Activated naive CD8-positive, alpha-beta T cell treated with anti-CD3 and anti-CD28 coated beads for 36 hours (primary cell): Measurements from ENCODE around the gene PDGFRB. TPM values are rescaled to one million over a fixed set of nuclear protein-coding genes. Genes with fewer than 3 reads are reported as not detected.

ENCODE experiments used
- DNase-seq: peaks from one replicate; pipeline ENCODE4 v3.0.0; 2021
- H3K27ac Mint-ChIP-seq: one replicate; pipeline ENCODE4 v1.8.0; 2022; ENCODE audit warnings: mild to moderate bottlenecking, moderate library complexity, mixed read lengths
- H3K27me3 Mint-ChIP-seq: one replicate; pipeline ENCODE4 v1.8.0; 2022; ENCODE audit warnings: mild to moderate bottlenecking, mixed read lengths
- H3K36me3 Mint-ChIP-seq: one replicate; pipeline ENCODE4 v1.8.0; 2021; ENCODE audit warnings: mild to moderate bottlenecking, mixed read lengths
- H3K4me1 Mint-ChIP-seq: one replicate; pipeline ENCODE4 v1.8.0; 2021; ENCODE audit warnings: mixed read lengths
- H3K4me3 Mint-ChIP-seq: one replicate; pipeline ENCODE4 v1.8.0; 2022; ENCODE audit warnings: mild to moderate bottlenecking, moderate library complexity, mixed read lengths
- H3K9me3 Mint-ChIP-seq: one replicate; pipeline ENCODE4 v1.8.0; 2022; ENCODE audit warnings: mixed read lengths
- total RNA-seq, 2 experiments: library from RNA; stranded (reverse); gene quantifications; one replicate each; pipeline ENCODE4 v1.2.3, GENCODE V29; 2021

The PDGFRB gene
- total RNA-seq, 2 experiments from 2014 or later = 1.1 to 1.5 TPM

DNA sequence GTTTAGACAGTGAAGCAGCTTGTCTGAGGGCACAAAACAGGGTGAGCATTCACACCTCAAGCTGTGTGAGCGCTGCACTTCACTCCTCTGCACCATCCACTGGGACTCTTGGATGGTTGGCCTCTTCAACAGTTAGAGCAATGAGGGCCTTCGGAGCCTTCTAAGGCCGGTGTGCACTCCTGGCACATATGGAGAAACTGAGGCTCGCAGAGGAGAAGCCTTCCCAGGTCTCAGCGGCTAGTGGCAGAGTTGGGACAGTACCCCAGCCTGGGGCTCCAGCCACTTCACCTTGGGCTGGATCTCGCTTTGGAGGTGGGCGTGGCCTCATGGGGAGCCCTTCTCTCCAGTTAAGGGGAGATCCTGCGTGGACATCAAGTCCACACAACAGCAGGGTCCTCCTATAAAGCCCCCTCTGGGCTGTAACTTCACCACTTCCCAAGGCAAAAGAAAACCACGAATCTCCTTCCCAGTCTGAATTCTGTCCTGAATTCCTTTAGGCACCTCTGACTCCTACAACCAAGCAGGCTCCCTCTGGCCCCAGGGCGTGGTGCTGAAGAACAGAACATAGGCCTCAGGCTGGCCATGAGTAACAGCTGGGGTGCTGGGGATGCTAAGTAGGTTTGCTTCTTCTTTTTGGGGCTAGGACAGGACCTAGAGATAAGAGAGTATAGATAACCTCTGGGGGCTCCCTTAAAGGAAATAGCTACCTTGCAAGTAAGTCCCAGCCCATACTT, 38.8 kb downstream of the PDGFRB start:
- Mint-ChIP-seq H3K27ac (no peak overlapping the region), H3K9me3 (no peaks in the 10 kb centered on the region), H3K27me3 (no peaks in the 10 kb centered on the region), H3K4me3 (no peak overlapping the region), H3K36me3 (no peaks in the 10 kb centered on the region), H3K4me1 (no peaks in the 10 kb centered on the region)
- no peak for DNase-seq

- H3K27me3 Mint-ChIP-seq = no peaks in the 10 kb centered on the region
- no peak overlapping the region for H3K4me3 Mint-ChIP-seq
- no peaks in the 10 kb centered on the region for H3K36me3 Mint-ChIP-seq
- DNase-seq = no peak
- H3K4me1 Mint-ChIP-seq = no peaks in the 10 kb centered on the region
- H3K9me3 Mint-ChIP-seq = no peaks in the 10 kb centered on the region
- H3K27ac Mint-ChIP-seq = no peak overlapping the region
Observed at GRCh38 chr5:150114773-150115408, 40.8 kb downstream of the PDGFRB start.

- Mint-ChIP-seq H3K27me3 (no peaks in the 10 kb centered on the region), H3K4me1 (no peaks in the 10 kb centered on the region), H3K4me3 (no peak overlapping the region), H3K36me3 (no peaks in the 10 kb centered on the region), H3K27ac (no peak overlapping the region), H3K9me3 (no peaks in the 10 kb centered on the region)
- DNase-seq = no peak
Observed at GRCh38 chr5:150114102-150114641, 41.5 kb downstream of the PDGFRB start.

DNA sequence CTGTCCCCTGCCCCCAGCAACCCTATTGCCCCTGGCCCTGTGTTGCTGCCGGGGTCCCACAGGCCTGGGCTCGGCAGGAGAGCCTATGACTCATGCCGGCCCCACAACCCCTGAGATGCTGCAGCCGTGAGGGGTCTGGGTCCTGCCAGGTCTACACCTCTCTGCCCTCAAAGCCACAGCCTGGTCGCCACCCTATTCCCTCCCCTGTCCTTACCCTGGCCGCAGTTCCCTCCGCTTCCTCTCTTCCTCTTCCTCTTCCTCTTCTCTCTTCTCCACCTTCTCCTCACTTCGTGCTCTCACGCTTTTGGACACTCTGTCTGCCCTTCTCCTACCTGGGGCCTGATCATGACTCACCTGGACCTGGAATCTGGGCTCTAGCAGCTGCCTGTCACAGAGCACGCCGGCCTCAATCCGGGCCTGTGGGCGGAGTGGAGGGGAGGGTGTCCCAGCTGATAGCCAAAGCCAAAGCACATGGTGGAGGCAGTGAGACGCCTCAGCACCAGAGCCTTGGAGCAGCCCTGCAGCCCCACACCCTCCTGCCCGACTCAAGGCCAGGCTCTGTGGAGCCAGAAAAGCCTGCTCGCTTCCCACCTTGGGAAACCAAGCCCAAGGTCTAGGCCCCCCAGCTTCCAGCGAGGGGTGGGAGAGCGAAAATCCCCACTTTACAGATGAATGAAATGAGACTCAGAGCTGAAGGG, 42.4 kb downstream of the PDGFRB start:
- no peaks in the 10 kb centered on the region for H3K9me3 Mint-ChIP-seq
- H3K27ac Mint-ChIP-seq = no peak overlapping the region
- no peak overlapping the region for H3K4me3 Mint-ChIP-seq
- H3K27me3 Mint-ChIP-seq = no peaks in the 10 kb centered on the region
- DNase-seq = no peak
- no peaks in the 10 kb centered on the region for H3K36me3 Mint-ChIP-seq
- no peaks in the 10 kb centered on the region for H3K4me1 Mint-ChIP-seq

DNA sequence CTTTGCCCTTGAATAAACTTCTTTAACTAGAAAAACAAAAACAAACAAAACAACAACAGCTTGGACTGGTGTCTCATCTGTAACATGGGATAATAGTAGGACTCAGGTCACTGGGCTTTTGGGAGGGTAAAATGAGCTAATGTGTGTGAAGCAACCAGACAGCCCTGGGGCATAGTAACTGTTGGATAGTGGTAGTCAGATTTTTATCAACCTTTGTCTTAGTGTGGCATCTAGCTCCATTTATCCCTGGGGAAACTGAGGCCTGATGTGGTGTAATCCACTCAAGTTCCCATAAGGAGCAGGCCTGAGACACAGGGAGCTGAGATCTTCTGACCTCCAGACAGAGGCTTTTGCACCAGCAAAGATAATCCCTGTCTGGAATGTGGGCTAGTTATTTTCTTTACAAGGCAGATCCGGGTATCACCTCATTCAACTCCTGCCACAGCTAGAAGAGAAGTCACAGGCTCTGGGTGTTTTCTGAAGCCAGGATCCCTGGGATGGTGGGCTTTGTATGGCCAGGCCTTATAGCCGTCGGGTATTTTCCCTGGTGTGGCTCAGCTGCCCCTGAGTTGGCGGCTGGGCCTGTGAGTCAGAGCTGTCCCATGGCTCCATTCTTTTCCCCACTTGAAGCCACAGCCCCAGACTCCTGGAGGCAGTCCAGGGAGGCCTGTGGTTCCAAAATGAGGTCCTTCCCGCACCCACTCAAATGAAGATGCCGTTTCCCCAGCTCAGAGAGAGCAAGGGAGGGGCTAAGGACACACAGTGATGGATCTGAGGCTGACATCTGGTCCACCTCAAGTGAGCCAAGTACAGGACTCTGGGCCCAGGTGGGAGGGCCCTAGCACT, 43.2 kb downstream of the PDGFRB start:
- Mint-ChIP-seq H3K4me3 (no peak overlapping the region), H3K27ac (no peak overlapping the region), H3K4me1 (no peaks in the 10 kb centered on the region), H3K27me3 (no peaks in the 10 kb centered on the region), H3K36me3 (no peaks in the 10 kb centered on the region), H3K9me3 (no peaks in the 10 kb centered on the region)
- no peak for DNase-seq

- no peak overlapping the region for H3K27ac Mint-ChIP-seq
- no peaks in the 10 kb centered on the region for H3K4me1 Mint-ChIP-seq
- DNase-seq = no peak
- H3K27me3 Mint-ChIP-seq = no peaks in the 10 kb centered on the region
- no peaks in the 10 kb centered on the region for H3K9me3 Mint-ChIP-seq
- no peak overlapping the region for H3K4me3 Mint-ChIP-seq
- no peaks in the 10 kb centered on the region for H3K36me3 Mint-ChIP-seq
Observed at GRCh38 chr5:150111122-150111521, 44.5 kb downstream of the PDGFRB start.

GRCh38 chr5:150109921-150110320, 45.7 kb downstream of the PDGFRB start:
- no peaks in the 10 kb centered on the region for H3K4me1 Mint-ChIP-seq
- no peaks in the 10 kb centered on the region for H3K36me3 Mint-ChIP-seq
- H3K27ac Mint-ChIP-seq = no peak overlapping the region
- H3K4me3 Mint-ChIP-seq = no peak overlapping the region
- H3K9me3 Mint-ChIP-seq = no peaks in the 10 kb centered on the region
- no peak for DNase-seq
- H3K27me3 Mint-ChIP-seq = no peaks in the 10 kb centered on the region

DNA sequence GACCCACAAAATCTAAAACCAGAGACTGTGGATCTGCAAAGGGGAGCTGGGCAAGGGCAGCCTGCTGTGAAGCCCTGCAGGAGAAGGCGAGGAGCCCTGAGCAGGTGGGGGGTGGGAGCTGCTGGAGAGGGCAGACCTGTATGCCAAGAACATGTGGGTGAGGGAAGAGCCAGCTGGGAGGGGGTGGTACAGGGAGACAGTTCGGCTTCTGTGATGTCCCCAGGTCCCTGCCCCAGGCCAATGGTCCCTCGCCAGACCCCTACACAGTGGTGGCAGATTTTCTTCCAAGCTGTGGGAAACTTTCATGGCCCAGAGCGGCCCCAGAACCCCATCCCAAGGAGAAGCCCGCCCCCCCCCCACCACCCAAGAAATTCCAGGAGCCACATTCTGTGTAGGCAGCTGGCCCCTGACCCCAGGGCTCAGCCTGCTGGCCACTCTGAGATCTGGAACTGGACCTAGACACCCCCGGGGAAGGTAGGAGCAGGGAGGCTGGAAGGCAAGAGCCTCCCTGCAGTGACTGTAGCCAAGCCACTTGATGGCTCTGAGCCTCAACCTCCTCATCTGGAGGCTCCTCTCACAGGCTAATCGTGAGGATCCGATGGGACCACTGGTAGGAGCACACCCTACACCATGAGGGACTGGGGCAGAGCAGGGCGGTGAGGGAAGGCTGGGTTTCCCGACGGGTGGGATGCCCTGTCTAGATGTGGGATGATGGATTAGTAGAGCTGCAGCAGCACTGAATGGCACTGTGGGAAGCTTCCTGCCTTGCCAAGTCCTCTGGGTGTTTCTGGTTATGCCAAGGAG, 46.7 kb downstream of the PDGFRB start:
- DNase-seq = no peak
- no peaks in the 10 kb centered on the region for H3K9me3 Mint-ChIP-seq
- H3K4me3 Mint-ChIP-seq = no peak overlapping the region
- H3K27me3 Mint-ChIP-seq = no peaks in the 10 kb centered on the region
- no peaks in the 10 kb centered on the region for H3K4me1 Mint-ChIP-seq
- no peaks in the 10 kb centered on the region for H3K36me3 Mint-ChIP-seq
- H3K27ac Mint-ChIP-seq = no peak overlapping the region

GRCh38 chr5:150107909-150108447, 47.7 kb downstream of the PDGFRB start:
- no peak for DNase-seq
- H3K4me1 Mint-ChIP-seq = no peaks in the 10 kb centered on the region
- no peak overlapping the region for H3K4me3 Mint-ChIP-seq
- H3K27me3 Mint-ChIP-seq = no peaks in the 10 kb centered on the region
- no peaks in the 10 kb centered on the region for H3K36me3 Mint-ChIP-seq
- no peak overlapping the region for H3K27ac Mint-ChIP-seq
- H3K9me3 Mint-ChIP-seq = no peaks in the 10 kb centered on the region

DNA sequence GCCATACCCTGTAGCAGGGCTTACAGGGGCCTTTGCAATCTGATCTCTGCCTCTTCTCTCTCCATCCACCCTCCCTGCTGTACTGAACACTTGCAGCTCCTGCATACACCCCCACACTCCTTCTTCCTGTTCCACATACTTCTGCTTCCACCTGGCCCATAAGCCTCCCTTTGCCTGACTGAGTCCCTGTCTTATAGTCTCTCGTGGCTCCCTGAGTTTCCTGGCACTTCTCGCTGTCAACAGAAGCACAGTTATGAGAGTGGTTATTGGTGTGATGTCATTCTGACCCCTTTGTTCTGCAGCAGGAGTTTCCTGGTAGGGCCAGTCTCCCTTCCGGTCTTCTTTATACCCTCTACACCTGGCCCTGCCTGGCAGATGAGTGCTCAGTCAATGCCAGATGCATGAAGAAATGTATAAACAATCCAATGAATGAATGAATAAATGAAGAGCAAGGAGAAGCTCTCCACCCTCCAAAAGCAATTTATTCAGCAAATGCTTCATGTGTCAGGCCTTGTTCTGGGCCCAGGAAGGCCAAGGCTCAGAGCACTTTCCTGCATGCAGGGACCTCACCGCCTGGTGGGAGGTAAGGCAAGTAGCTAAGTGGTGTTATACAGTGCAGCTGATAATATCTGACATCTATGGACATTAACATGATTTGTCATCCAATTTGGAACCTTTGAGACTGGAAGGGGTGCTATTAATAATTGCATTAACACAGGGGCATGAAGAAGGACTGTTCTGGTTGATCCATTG, 48.8 kb downstream of the PDGFRB start:
- Mint-ChIP-seq H3K27ac (no peak overlapping the region), H3K4me3 (no peak overlapping the region), H3K36me3 (no peaks in the 10 kb centered on the region), H3K4me1 (no peaks in the 10 kb centered on the region), H3K9me3 (no peaks in the 10 kb centered on the region), H3K27me3 (no peaks in the 10 kb centered on the region)
- DNase-seq = no peak

DNA sequence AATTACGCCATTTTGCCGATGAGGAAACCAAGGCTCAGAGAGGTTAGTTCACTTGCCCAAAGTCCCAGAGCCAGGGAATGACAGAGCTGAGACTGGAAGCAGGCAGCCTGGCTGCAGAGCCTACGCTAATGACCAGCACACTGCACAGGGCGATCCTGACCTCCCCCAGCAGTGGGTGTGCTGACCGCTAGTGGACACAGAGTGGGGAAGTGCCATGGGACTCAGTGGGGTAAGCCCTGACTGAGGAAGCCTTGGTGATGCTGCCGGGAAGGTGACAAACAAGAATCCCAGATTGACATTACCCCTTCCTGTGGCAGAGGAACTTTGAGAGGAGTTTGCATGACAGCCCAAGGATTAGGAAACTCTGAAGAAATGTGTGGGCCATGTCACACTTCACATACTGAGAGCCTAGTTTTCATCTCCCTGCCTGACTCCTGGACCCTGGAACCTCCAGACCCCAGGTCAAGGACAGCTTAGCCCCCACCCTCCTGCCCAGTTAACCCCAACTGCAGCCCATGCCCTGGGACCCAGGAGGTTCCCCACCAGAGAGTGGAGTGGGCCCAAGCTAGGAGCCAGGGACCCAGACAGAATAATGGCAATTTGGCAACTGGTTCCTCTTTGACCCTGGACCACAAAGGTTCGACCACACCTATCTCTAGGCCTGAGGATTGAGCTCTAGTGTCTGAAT, 49.6 kb downstream of the PDGFRB start:
- Mint-ChIP-seq H3K27ac (no peak overlapping the region), H3K36me3 (no peaks in the 10 kb centered on the region), H3K4me1 (no peaks in the 10 kb centered on the region), H3K4me3 (no peak overlapping the region), H3K27me3 (no peaks in the 10 kb centered on the region), H3K9me3 (no peaks in the 10 kb centered on the region)
- no peak for DNase-seq

DNA sequence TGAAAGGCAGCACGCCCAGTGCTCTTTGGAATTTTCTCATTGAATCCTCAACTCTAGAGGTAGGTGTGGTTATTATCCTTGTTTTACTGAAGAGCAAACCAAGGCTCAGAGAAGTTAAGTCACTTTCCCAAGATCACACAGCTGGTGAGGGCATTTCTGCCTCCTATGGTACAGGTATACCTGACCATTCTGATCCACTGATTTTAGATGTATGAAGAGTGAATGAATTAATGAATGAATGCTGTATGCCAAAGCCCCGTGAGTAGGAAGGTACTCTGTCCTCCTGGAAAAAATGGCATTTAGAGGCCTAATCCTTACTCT, 51.1 kb downstream of the PDGFRB start:
- no peaks in the 10 kb centered on the region for H3K9me3 Mint-ChIP-seq
- H3K4me1 Mint-ChIP-seq = no peaks in the 10 kb centered on the region
- H3K36me3 Mint-ChIP-seq = no peaks in the 10 kb centered on the region
- H3K4me3 Mint-ChIP-seq = no peak overlapping the region
- DNase-seq = no peak
- H3K27me3 Mint-ChIP-seq = no peaks in the 10 kb centered on the region
- H3K27ac Mint-ChIP-seq = no peak overlapping the region
